Neuron (in vitro differentiated cells): Measurements from ENCODE around the gene CRTAC1.

Experiments
- H2AFZ ChIP-seq: one replicate; pipeline ENCODE4 v1.6.1; 2013; ENCODE audit warnings: low read depth, mild to moderate bottlenecking, inconsistent platforms, low read length, moderate library complexity
- H3K27me3 ChIP-seq: one replicate; pipeline ENCODE4 v1.6.1; 2013; ENCODE audit warnings: low read length; ENCODE audit not compliant: insufficient read depth
- H3K36me3 ChIP-seq: one replicate; pipeline ENCODE4 v1.6.1; 2013; ENCODE audit warnings: low read length; ENCODE audit not compliant: insufficient read depth
- H3K4me1 ChIP-seq: one replicate; pipeline ENCODE4 v1.6.1; 2013; ENCODE audit warnings: low read length; ENCODE audit not compliant: insufficient read depth
- H3K4me3 ChIP-seq: 2 replicates; pipeline ENCODE4 v1.5.1; 2013; ENCODE audit warnings: mild to moderate bottlenecking, low read length, moderate library complexity
- H3K9me3 ChIP-seq: one replicate; pipeline ENCODE4 v1.6.1; 2013; ENCODE audit warnings: low read length

Gene CRTAC1

GRCh38 chr10:97870990-97871389 is 159.4 kb downstream of the CRTAC1 start:
- Histone ChIP-seq H3K4me1 (no peaks in the 10 kb centered on the region), H3K36me3 (no peaks in the 10 kb centered on the region), H3K4me3 (no peak overlapping the region), H3K9me3 (no peaks in the 10 kb centered on the region), H3K27me3 (peaks cover 48% of the 10 kb centered on the region), H2AFZ (no peak overlapping the region)

GRCh38 chr10:97869091-97870042 is 161.1 kb downstream of the CRTAC1 start:
- Histone ChIP-seq H3K9me3 (no peaks in the 10 kb centered on the region), H3K36me3 (no peaks in the 10 kb centered on the region), H2AFZ (no peak overlapping the region), H3K27me3 (peaks cover 48% of the 10 kb centered on the region), H3K4me3 (no peak overlapping the region), H3K4me1 (no peaks in the 10 kb centered on the region)

GRCh38 chr10:97868134-97868685 is 162.2 kb downstream of the CRTAC1 start:
- H3K27me3 ChIP-seq: peaks cover 37% of the 10 kb centered on the region
- no peaks in the 10 kb centered on the region for H3K36me3 ChIP-seq
- no peaks in the 10 kb centered on the region for H3K9me3 ChIP-seq
- no peak overlapping the region for H2AFZ ChIP-seq
- H3K4me1 ChIP-seq: no peaks in the 10 kb centered on the region
- no peak overlapping the region for H3K4me3 ChIP-seq

GRCh38 chr10:97867220-97867800 is 163.1 kb downstream of the CRTAC1 start:
- Histone ChIP-seq H3K9me3 (no peaks in the 10 kb centered on the region), H2AFZ (no peak overlapping the region), H3K4me1 (no peaks in the 10 kb centered on the region), H3K27me3 (peaks cover 31% of the 10 kb centered on the region), H3K4me3 (no peak overlapping the region), H3K36me3 (no peaks in the 10 kb centered on the region)

- Histone ChIP-seq H3K4me1 (peaks cover 3% of the 10 kb centered on the region), H3K4me3 (no peak overlapping the region), H3K9me3 (no peaks in the 10 kb centered on the region), H2AFZ (no peak overlapping the region), H3K27me3 (peaks cover 26% of the 10 kb centered on the region), H3K36me3 (no peaks in the 10 kb centered on the region)
These were observed 163.7 kb downstream of the CRTAC1 start for GRCh38 chr10:97866524-97867219.

- Histone ChIP-seq H3K4me3 (no peak overlapping the region), H3K36me3 (no peaks in the 10 kb centered on the region), H2AFZ (no peak overlapping the region), H3K27me3 (peaks cover 16% of the 10 kb centered on the region), H3K4me1 (peaks cover 5% of the 10 kb centered on the region), H3K9me3 (no peaks in the 10 kb centered on the region)
These were observed 164.9 kb downstream of the CRTAC1 start for GRCh38 chr10:97865488-97865887.

- H2AFZ ChIP-seq: no peak overlapping the region
- H3K4me3 ChIP-seq: no peak overlapping the region
- H3K36me3 ChIP-seq: no peaks in the 10 kb centered on the region
- peaks cover 5% of the 10 kb centered on the region for H3K4me1 ChIP-seq
- peaks cover 2% of the 10 kb centered on the region for H3K27me3 ChIP-seq
- H3K9me3 ChIP-seq: no peaks in the 10 kb centered on the region
These were observed 166.6 kb downstream of the CRTAC1 start for GRCh38 chr10:97863808-97864207.

- no peak overlapping the region for H3K4me3 ChIP-seq
These were observed 168.5 kb downstream of the CRTAC1 start for GRCh38 chr10:97861924-97862323.

GRCh38 chr10:97861097-97861750 is 169.2 kb downstream of the CRTAC1 start:
- H3K4me1 ChIP-seq: peaks cover 5% of the 10 kb centered on the region
- H3K4me3 ChIP-seq: no peak overlapping the region
- no peaks in the 10 kb centered on the region for H3K27me3 ChIP-seq
- no peaks in the 10 kb centered on the region for H3K36me3 ChIP-seq
- H2AFZ ChIP-seq: no peak overlapping the region
- H3K9me3 ChIP-seq: no peaks in the 10 kb centered on the region

More at GRCh38 chr10:97861924-97862323, 168.5 kb downstream of the CRTAC1 start:
- Histone ChIP-seq H3K9me3 (no peaks in the 10 kb centered on the region), H3K27me3 (no peaks in the 10 kb centered on the region), H2AFZ (no peak overlapping the region), H3K4me1 (peaks cover 5% of the 10 kb centered on the region), H3K36me3 (no peaks in the 10 kb centered on the region)

- Histone ChIP-seq H3K4me3 (no peak overlapping the region), H3K9me3 (no peaks in the 10 kb centered on the region), H3K36me3 (no peaks in the 10 kb centered on the region), H2AFZ (no peak overlapping the region), H3K27me3 (peaks cover 3% of the 10 kb centered on the region), H3K4me1 (peaks cover 5% of the 10 kb centered on the region)
These were observed 172.4 kb downstream of the CRTAC1 start for GRCh38 chr10:97858001-97858439.

GRCh38 chr10:97854743-97855142 is 175.7 kb downstream of the CRTAC1 start:
- Histone ChIP-seq H3K4me1 (no peaks in the 10 kb centered on the region), H3K4me3 (no peak overlapping the region), H3K9me3 (no peaks in the 10 kb centered on the region), H3K27me3 (peaks cover 24% of the 10 kb centered on the region), H2AFZ (no peak overlapping the region), H3K36me3 (no peaks in the 10 kb centered on the region)

GRCh38 chr10:97852840-97853405 is 177.5 kb downstream of the CRTAC1 start:
- Histone ChIP-seq H3K4me3 (no peak overlapping the region), H2AFZ (no peak overlapping the region), H3K4me1 (peaks cover 6% of the 10 kb centered on the region), H3K9me3 (no peaks in the 10 kb centered on the region), H3K27me3 (peaks cover 36% of the 10 kb centered on the region), H3K36me3 (no peaks in the 10 kb centered on the region)
